Tibial nerve (tissue), 4 donors: ENCODE results near the gene FAM114A1.

ENCODE experiments used
- EP300 ChIP-seq, 2 donors: sonication (generic); formaldehyde crosslinking; IDR thresholded peaks; one replicate each; pipeline ENCODE4 v1.6.1; 2017; ENCODE audit warnings: antibody characterized with exemption in 2 of 2, mild to moderate bottlenecking in 1 of 2
- POLR2A ChIP-seq, 2 donors: fragments of 450-650 bp; IDR thresholded peaks; one replicate each; pipeline ENCODE4 v1.6.1; 2017; ENCODE audit warnings: antibody characterized with exemption in 2 of 2, mild to moderate bottlenecking in 2 of 2, moderate library complexity in 2 of 2
- TF ChIP-seq, protein P1 (sequence below), 5 experiments: fragments of 200-600 bp in 3 of 5; fragments of 450-650 bp in 2 of 5; sonication (generic) in 3 of 5; IDR thresholded peaks; one replicate each; pipeline ENCODE4 v1.5.1; 2016 to 2019; ENCODE audit warnings: antibody characterized with exemption in 5 of 5, mild to moderate bottlenecking in 3 of 5, moderate library complexity in 2 of 5

DNA sequence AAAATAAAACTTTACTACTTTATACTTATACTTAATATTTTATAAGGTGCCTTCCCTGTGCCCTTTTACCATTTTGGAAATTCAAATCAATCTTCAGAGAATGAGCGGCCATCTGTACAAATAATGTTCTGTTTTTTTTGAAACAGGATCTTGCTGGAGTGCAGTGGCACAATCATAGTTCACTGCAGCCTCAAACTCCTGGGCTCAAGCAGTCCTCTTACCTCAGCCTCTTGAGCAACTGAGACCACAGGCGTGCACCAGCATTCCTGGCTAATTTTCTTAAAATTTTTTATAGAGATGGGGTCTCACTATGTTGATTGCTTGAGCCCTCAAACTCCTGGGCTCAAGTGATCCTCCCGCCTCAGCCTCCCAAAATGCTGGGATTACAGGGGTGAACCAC, 53.5 kb downstream of the FAM114A1 start:
- TF ChIP-seq, protein P1, sequence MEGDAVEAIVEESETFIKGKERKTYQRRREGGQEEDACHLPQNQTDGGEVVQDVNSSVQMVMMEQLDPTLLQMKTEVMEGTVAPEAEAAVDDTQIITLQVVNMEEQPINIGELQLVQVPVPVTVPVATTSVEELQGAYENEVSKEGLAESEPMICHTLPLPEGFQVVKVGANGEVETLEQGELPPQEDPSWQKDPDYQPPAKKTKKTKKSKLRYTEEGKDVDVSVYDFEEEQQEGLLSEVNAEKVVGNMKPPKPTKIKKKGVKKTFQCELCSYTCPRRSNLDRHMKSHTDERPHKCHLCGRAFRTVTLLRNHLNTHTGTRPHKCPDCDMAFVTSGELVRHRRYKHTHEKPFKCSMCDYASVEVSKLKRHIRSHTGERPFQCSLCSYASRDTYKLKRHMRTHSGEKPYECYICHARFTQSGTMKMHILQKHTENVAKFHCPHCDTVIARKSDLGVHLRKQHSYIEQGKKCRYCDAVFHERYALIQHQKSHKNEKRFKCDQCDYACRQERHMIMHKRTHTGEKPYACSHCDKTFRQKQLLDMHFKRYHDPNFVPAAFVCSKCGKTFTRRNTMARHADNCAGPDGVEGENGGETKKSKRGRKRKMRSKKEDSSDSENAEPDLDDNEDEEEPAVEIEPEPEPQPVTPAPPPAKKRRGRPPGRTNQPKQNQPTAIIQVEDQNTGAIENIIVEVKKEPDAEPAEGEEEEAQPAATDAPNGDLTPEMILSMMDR (IDR thresholded peaks at IDR 0.05) = no peak
- TF ChIP-seq POLR2A (IDR thresholded peaks at IDR 0.05) (no peak), EP300 (IDR thresholded peaks at IDR 0.05) (no peak)
